DOHH2 (cell line): Measurements from ENCODE around the gene OTP.

Experiments
- H3F3A ChIP-seq: fragments of 200-600 bp; sonication (generic), shearing (Covaris generic); 2 replicates; pipeline ENCODE4 v1.6.0; 2016; ENCODE audit warnings: antibody characterized with exemption, mild to moderate bottlenecking; ENCODE audit not compliant: control insufficient read depth, insufficient read depth
- H3K27ac ChIP-seq: fragments of 200-600 bp; sonication (generic); 2 replicates; pipeline ENCODE4 v1.5.1; 2014; ENCODE audit warnings: low read depth, mild to moderate bottlenecking, low read length, moderate library complexity
- H3K27me3 ChIP-seq: fragments of 200-600 bp; sonication (generic); 2 replicates; pipeline ENCODE4 v1.6.1; 2014; ENCODE audit warnings: mild to moderate bottlenecking, low read length, mixed read lengths; ENCODE audit not compliant: control insufficient read depth
- H3K36me3 ChIP-seq: fragments of 200-600 bp; sonication (generic); 2 replicates; pipeline ENCODE4 v1.6.1; 2014; ENCODE audit warnings: mild to moderate bottlenecking, low read length, moderate library complexity, mixed read lengths; ENCODE audit not compliant: control insufficient read depth
- H3K4me1 ChIP-seq: fragments of 200-600 bp; sonication (generic); 2 replicates; pipeline ENCODE4 v1.6.1; 2014; ENCODE audit warnings: mild to moderate bottlenecking, low read length, mixed read lengths; ENCODE audit not compliant: control insufficient read depth
- H3K4me2 ChIP-seq: fragments of 200-600 bp; sonication (generic); 2 replicates; pipeline ENCODE4 v1.6.0; 2014; ENCODE audit warnings: mild to moderate bottlenecking, low read length, moderate library complexity
- H3K4me3 ChIP-seq: fragments of 200-600 bp; sonication (generic); 2 replicates; pipeline ENCODE4 v1.5.1; 2014; ENCODE audit warnings: mild to moderate bottlenecking, low read length, mixed read lengths
- H3K79me2 ChIP-seq: fragments of 200-600 bp; sonication (generic); 2 replicates; pipeline ENCODE4 v1.6.1; 2014; ENCODE audit warnings: mild to moderate bottlenecking, low read length, mixed read lengths; ENCODE audit not compliant: control insufficient read depth
- H3K9me2 ChIP-seq: fragments of 200-600 bp; sonication (generic); replicated peaks from 2 replicates; pipeline ENCODE4 v1.6.1; 2014; ENCODE audit warnings: mild to moderate bottlenecking, low read length, mixed read lengths; ENCODE audit not compliant: control insufficient read depth
- H3K9me3 ChIP-seq: fragments of 200-600 bp; sonication (generic); 2 replicates; pipeline ENCODE4 v1.6.1; 2014; ENCODE audit warnings: antibody characterized with exemption, low read length, mixed read lengths; ENCODE audit not compliant: control insufficient read depth, insufficient read depth
- H4K20me1 ChIP-seq: fragments of 200-600 bp; sonication (generic); 2 replicates; pipeline ENCODE4 v1.6.0; 2014; ENCODE audit warnings: low read depth, mild to moderate bottlenecking, antibody characterized with exemption, low read length, moderate library complexity; ENCODE audit not compliant: control insufficient read depth, insufficient read depth
- CTCF ChIP-seq: fragments of 200-600 bp; sonication (generic); IDR thresholded peaks from one replicate; pipeline ENCODE4 v1.5.1; 2014; ENCODE audit warnings: antibody characterized with exemption, mild to moderate bottlenecking, low read depth, low read length; ENCODE audit not compliant: poor library complexity, severe bottlenecking
- EZH2phosphoT487 ChIP-seq: fragments of 200-600 bp; sonication (generic); IDR thresholded peaks from 2 replicates; pipeline ENCODE4 v1.6.1; 2017; ENCODE audit warnings: borderline replicate concordance, mild to moderate bottlenecking, antibody characterized with exemption, low read length, moderate library complexity, mixed read lengths

The OTP gene

GRCh38 chr5:77635067-77635916, 3.2 kb downstream of the OTP start:
- Histone ChIP-seq H3K4me3 (no peak overlapping the region), H3K9me3 (no peaks in the 10 kb centered on the region), H3K9me2 (no peaks in the 10 kb centered on the region), H3K4me2 (no peak overlapping the region), H4K20me1 (no peaks in the 10 kb centered on the region), H3K4me1 (peaks cover 6% of the 10 kb centered on the region; the same call in 1 of the 2 replicates), H3K79me2 (no peaks in the 10 kb centered on the region), H3K27me3 (peaks cover 64% of the 10 kb centered on the region), H3K27ac (no peak overlapping the region), H3F3A (no peaks in the 10 kb centered on the region), H3K36me3 (no peaks in the 10 kb centered on the region)
- TF ChIP-seq EZH2phosphoT487 (no peak), CTCF (no peak)

- no peaks in the 10 kb centered on the region for H3K36me3 ChIP-seq
- H3K27ac ChIP-seq, result no peak overlapping the region
- peaks cover 9% of the 10 kb centered on the region; the same call in 1 of the 2 replicates for H3K4me1 ChIP-seq
- H3K27me3 ChIP-seq, result peaks cover 52% of the 10 kb centered on the region
- H3F3A ChIP-seq, result no peaks in the 10 kb centered on the region
- no peak overlapping the region for H3K4me3 ChIP-seq
- no peak for TF ChIP-seq EZH2phosphoT487
- no peak for TF ChIP-seq CTCF
- H3K79me2 ChIP-seq, result no peaks in the 10 kb centered on the region
- no peaks in the 10 kb centered on the region for H4K20me1 ChIP-seq
- H3K9me2 ChIP-seq, result no peaks in the 10 kb centered on the region
- no peak overlapping the region for H3K4me2 ChIP-seq
- no peaks in the 10 kb centered on the region for H3K9me3 ChIP-seq
Observed at GRCh38 chr5:77633709-77634108, 4.8 kb downstream of the OTP start.

- peaks cover 50% of the 10 kb centered on the region for H3K27me3 ChIP-seq
Observed at GRCh38 chr5:77633207-77633675, 5.3 kb downstream of the OTP start.

More at GRCh38 chr5:77633207-77633675, 5.3 kb downstream of the OTP start:
- Histone ChIP-seq H3K79me2 (no peaks in the 10 kb centered on the region), H4K20me1 (no peaks in the 10 kb centered on the region), H3K4me2 (no peak overlapping the region), H3K27ac (no peak overlapping the region), H3K9me3 (no peaks in the 10 kb centered on the region), H3F3A (no peaks in the 10 kb centered on the region), H3K36me3 (no peaks in the 10 kb centered on the region), H3K4me1 (peaks cover 9% of the 10 kb centered on the region; the same call in 1 of the 2 replicates), H3K9me2 (no peaks in the 10 kb centered on the region), H3K4me3 (no peak overlapping the region)
- TF ChIP-seq EZH2phosphoT487, result no peak
- TF ChIP-seq CTCF, result no peak
